Neuron (in vitro differentiated cells): ENCODE measurements around the gene ZNF23.

Experiments
- H2AFZ ChIP-seq: one replicate; pipeline ENCODE4 v1.6.1; 2013; ENCODE audit warnings: low read depth, mild to moderate bottlenecking, inconsistent platforms, low read length, moderate library complexity
- H3K27me3 ChIP-seq: one replicate; pipeline ENCODE4 v1.6.1; 2013; ENCODE audit warnings: low read length; ENCODE audit not compliant: insufficient read depth
- H3K36me3 ChIP-seq: one replicate; pipeline ENCODE4 v1.6.1; 2013; ENCODE audit warnings: low read length; ENCODE audit not compliant: insufficient read depth
- H3K4me1 ChIP-seq: one replicate; pipeline ENCODE4 v1.6.1; 2013; ENCODE audit warnings: low read length; ENCODE audit not compliant: insufficient read depth
- H3K4me3 ChIP-seq: 2 replicates; pipeline ENCODE4 v1.5.1; 2013; ENCODE audit warnings: mild to moderate bottlenecking, low read length, moderate library complexity
- H3K9me3 ChIP-seq: one replicate; pipeline ENCODE4 v1.6.1; 2013; ENCODE audit warnings: low read length

Gene ZNF23

DNA sequence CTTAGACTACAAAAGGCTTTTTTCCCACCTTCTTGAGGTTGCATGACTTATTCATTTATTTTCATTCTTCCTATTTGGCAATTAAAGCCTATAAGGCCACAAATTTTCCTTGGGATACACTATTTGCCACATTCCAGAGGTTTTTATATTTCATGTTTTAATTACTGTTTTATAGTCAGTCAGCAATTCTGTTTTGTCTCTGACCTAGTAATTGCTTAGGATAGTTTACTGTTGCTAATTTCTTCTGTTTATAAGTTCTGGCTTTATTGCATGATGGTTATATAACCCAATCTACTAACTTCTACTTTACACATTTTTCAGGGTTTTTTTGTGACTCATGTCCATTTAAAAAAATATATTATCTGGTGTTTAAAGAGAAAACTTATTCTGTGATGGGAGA, 2.5 kb downstream of the ZNF23 start:
- Histone ChIP-seq H3K36me3 (peaks cover 22% of the 10 kb centered on the region), H3K9me3 (peaks cover 6% of the 10 kb centered on the region), H3K4me1 (peaks cover 14% of the 10 kb centered on the region), H2AFZ (no peak overlapping the region), H3K4me3 (no peak overlapping the region), H3K27me3 (no peaks in the 10 kb centered on the region)

DNA sequence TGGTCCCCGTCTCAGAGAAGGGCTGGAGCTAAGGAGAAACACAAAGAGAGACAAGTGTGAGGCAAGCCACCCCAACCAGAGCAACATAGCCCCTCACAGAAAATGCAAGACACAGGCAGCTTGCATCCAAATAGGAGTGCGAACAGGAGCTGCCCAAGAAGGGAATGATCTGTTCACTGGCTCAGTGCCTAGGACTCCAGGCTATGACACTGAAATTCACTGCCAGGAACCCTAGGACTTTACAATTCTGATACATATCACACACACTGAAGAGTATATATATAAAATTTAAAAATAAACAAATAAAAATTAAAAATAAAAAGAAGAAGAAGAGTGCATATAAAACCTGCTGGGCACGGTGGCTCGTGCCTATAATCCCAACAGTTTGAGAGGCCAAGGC, 5.2 kb downstream of the ZNF23 start:
- Histone ChIP-seq H3K4me1 (peaks cover 8% of the 10 kb centered on the region), H3K4me3 (no peak overlapping the region), H3K27me3 (no peaks in the 10 kb centered on the region), H3K9me3 (peaks cover 23% of the 10 kb centered on the region), H2AFZ (no peak overlapping the region), H3K36me3 (peaks cover 46% of the 10 kb centered on the region)

- H2AFZ ChIP-seq, result no peak overlapping the region
- no peak overlapping the region for H3K4me3 ChIP-seq
- H3K36me3 ChIP-seq, result peaks cover 82% of the 10 kb centered on the region
- H3K27me3 ChIP-seq, result no peaks in the 10 kb centered on the region
- peaks cover 53% of the 10 kb centered on the region for H3K9me3 ChIP-seq
- H3K4me1 ChIP-seq, result no peaks in the 10 kb centered on the region
These were observed 9.0 kb downstream of the ZNF23 start for GRCh38 chr16:71453036-71453435.

DNA sequence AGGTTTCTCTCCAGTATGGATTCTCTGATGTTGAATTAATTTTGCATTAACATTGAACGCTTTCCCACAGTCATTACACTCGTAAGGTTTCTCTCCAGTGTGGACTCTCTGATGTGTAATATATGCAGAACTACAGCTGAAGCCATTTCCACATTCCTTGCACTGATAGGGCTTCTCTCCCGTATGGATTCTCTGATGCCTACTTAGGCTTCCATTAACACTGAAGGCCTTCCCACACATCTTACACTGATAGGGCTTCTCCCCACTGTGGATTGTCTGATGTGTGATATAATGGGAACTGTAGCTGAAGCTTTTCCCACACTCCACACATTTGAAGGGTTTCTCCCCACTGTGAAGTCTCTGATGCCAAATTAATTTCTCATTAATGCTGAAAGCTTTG, 13.0 kb downstream of the ZNF23 start:
- Histone ChIP-seq H3K4me3 (no peak overlapping the region), H3K4me1 (no peaks in the 10 kb centered on the region), H3K27me3 (no peaks in the 10 kb centered on the region), H3K9me3 (peaks cover 60% of the 10 kb centered on the region), H2AFZ (no peak overlapping the region), H3K36me3 (peaks cover 66% of the 10 kb centered on the region)

- peaks cover 60% of the 10 kb centered on the region for H3K9me3 ChIP-seq
- no peaks in the 10 kb centered on the region for H3K4me1 ChIP-seq
- H3K4me3 ChIP-seq, result no peak overlapping the region
- no peak overlapping the region for H2AFZ ChIP-seq
- H3K36me3 ChIP-seq, result peaks cover 59% of the 10 kb centered on the region
- H3K27me3 ChIP-seq, result no peaks in the 10 kb centered on the region
These were observed 13.7 kb downstream of the ZNF23 start for GRCh38 chr16:71448274-71448866.

DNA sequence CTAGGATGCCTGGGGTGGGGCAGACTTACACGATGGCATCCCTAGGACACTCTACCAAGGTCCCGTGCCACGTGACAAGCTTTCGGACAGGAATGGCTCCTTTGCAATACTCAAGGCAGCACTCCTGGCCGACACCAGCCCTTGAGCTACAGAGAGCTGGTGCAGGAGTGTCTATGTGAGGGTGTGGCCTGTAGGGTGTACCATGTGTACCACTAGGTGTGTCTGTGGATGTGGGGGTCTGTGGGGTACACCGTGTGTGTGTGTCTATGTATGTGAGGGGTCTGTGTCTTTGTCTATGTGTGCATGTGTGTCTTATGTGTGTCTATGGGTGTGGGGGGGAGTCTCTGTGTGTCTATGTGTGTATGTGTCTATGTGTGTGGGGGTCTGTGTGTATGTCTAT, 18.3 kb downstream of the ZNF23 start:
- Histone ChIP-seq H3K4me3 (no peak overlapping the region), H3K9me3 (peaks cover 31% of the 10 kb centered on the region), H3K36me3 (peaks cover 15% of the 10 kb centered on the region), H3K27me3 (no peaks in the 10 kb centered on the region), H3K4me1 (no peaks in the 10 kb centered on the region), H2AFZ (no peak overlapping the region)

GRCh38 chr16:71442051-71442440, 20.0 kb downstream of the ZNF23 start, which contains the start of gene TLE7:
TLE7 (minus strand) TSS chr16:71442054; CDS start chr16:71433324, 8,730 bp downstream.
- H3K9me3 ChIP-seq, result peaks cover 17% of the 10 kb centered on the region
- no peak within 1 kb of the TSS for H2AFZ ChIP-seq
- H3K27me3 ChIP-seq, result peaks cover 3% of the 10 kb centered on the region
- peaks cover 2% of the 10 kb centered on the region for H3K36me3 ChIP-seq
- no peak within 1 kb of the TSS for H3K4me3 ChIP-seq
- no peaks in the 10 kb centered on the region for H3K4me1 ChIP-seq

DNA sequence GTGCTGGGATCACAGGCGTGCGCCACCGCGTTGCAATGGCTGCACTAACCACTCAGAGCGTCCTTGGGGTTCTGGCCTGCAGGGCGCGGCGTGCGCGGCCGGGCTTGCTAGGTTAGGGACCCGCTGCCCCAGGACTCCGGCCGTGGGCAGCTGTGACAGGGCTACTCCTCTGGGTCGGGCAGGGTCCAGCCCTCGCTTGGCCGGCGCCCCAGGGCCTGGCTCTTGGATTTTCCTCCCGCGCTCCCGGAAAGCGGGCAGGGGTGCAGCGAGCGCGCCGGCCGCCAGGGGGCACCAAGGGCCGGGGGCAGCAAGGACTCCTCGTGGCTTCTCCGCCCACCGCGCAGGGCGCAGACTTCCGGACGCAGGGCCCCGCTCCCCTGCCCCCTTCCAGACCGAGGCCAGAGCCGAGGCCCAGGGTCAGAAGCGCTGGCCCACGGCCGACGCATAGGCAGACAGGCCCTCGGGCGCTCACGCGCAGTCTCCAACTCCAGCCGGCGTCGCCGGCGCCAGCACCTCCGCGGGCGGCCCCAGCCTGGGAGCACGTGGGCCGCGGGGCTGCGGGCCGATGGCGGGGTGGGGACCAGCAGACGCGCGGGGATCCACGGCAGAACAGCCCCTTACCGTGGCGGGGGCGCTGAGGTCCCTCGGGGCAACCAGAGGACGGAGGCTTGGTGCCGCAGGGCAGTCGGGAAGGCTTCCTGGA, 20.5 kb downstream of the ZNF23 start:
- H3K4me3 ChIP-seq, result no peak overlapping the region
- H2AFZ ChIP-seq, result no peak overlapping the region
- H3K27me3 ChIP-seq, result peaks cover 3% of the 10 kb centered on the region
- H3K9me3 ChIP-seq, result peaks cover 16% of the 10 kb centered on the region
- no peaks in the 10 kb centered on the region for H3K4me1 ChIP-seq
- H3K36me3 ChIP-seq, result peaks cover under 1% of the 10 kb centered on the region

DNA sequence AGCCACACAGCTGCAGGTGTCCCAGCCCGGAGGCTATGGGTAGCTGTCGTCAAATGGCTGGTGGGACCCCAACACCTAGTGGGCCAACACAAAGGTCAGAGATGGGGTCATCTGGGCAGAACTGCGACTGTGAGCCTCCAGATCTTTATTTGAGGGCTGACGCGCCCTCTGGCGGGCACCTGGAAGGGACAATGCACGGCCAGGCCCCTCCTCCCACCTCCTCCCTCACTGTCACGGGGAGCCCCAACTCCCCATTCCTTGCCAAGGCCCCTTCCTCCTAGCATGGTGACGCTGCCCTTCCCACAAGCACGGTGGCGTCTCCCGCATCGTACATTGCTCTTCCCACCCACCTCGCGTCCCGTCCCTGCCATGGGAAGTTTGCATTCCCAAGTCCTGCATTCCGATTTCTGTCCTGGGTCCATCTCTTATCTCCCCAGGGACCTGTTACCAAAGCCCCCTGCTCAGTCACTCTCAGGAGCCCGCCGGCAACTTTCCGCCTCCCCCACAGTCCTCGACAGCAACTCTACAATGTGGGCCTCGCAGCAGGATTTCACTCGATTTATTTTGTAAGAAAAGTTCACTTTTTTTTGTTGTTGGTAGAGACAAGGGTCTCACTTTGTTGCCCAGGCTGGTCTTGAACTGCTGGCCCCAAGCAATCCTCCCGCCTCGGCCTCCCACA, 21.2 kb downstream of the ZNF23 start:
- no peak overlapping the region for H2AFZ ChIP-seq

DNA sequence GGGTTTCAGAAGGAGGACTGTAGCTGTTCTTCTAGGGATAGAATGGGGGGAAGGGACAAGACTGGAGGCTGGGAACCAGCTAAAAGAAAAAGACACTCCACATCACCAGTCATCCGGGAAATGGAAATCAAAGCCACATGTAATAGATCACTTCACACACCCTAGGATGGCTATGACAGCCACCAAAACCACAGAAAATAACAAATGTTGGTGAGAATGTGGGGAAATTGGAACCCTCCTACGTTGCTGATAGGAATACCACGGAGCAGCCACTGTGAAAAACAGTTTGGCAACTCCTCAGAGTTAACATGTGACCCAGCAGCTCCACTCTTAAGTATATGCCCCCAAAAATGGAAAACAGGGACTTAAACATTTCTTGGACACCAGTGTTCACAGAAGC, 22.5 kb downstream of the ZNF23 start:
- Histone ChIP-seq H3K27me3 (peaks cover 3% of the 10 kb centered on the region), H3K9me3 (peaks cover 11% of the 10 kb centered on the region), H3K4me3 (no peak overlapping the region), H2AFZ (no peak overlapping the region), H3K36me3 (no peaks in the 10 kb centered on the region), H3K4me1 (no peaks in the 10 kb centered on the region)

More for the DNA sequence above, 21.2 kb downstream of the ZNF23 start:
- Histone ChIP-seq H3K4me1 (no peaks in the 10 kb centered on the region), H3K4me3 (no peak overlapping the region), H3K36me3 (no peaks in the 10 kb centered on the region), H3K27me3 (peaks cover 3% of the 10 kb centered on the region), H3K9me3 (peaks cover 13% of the 10 kb centered on the region)

DNA sequence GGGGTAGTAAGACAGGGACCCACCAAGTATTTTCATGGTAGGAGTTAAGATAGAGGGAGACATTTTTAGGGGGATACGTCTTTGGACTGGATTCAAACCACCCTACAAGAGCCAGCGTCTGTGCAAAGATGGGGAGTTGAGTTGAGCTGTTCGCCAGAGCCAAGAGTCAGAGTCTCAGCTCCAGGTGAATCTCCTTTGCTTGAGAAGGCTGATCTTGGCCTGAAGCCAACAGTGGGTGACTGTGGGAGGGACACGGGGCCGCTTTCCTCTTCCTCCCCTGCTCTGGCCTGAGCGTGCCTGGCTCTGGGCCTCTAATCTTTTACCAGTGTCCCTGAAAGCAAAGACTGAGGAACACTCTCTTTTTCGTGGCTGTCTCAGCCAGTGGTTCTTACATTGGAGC, 25.6 kb downstream of the ZNF23 start:
- no peaks in the 10 kb centered on the region for H3K4me1 ChIP-seq
- H3K36me3 ChIP-seq, result no peaks in the 10 kb centered on the region
- no peak overlapping the region for H3K4me3 ChIP-seq
- peaks cover 3% of the 10 kb centered on the region for H3K9me3 ChIP-seq
- H2AFZ ChIP-seq, result no peak overlapping the region
- H3K27me3 ChIP-seq, result peaks cover 3% of the 10 kb centered on the region

- H3K4me1 ChIP-seq, result no peaks in the 10 kb centered on the region
- no peaks in the 10 kb centered on the region for H3K9me3 ChIP-seq
- peaks cover 5% of the 10 kb centered on the region for H3K27me3 ChIP-seq
- H3K4me3 ChIP-seq, result no peak overlapping the region
- H3K36me3 ChIP-seq, result no peaks in the 10 kb centered on the region
- H2AFZ ChIP-seq, result no peak overlapping the region
These were observed 29.1 kb downstream of the ZNF23 start for GRCh38 chr16:71432906-71433305.

GRCh38 chr16:71431991-71432390, 30.1 kb downstream of the ZNF23 start:
- no peaks in the 10 kb centered on the region for H3K9me3 ChIP-seq
- H3K4me1 ChIP-seq, result no peaks in the 10 kb centered on the region
- H2AFZ ChIP-seq, result no peak overlapping the region
- peaks cover 2% of the 10 kb centered on the region for H3K27me3 ChIP-seq
- H3K36me3 ChIP-seq, result no peaks in the 10 kb centered on the region
- H3K4me3 ChIP-seq, result no peak overlapping the region
